Measurements from ENCODE around the gene APOC4.
"Not testable (repeated sequence)": the region's sequence is repeated elsewhere in the genome, so short reads cannot be mapped to it uniquely, and the experiment has no call there.

Gene APOC4

DNA sequence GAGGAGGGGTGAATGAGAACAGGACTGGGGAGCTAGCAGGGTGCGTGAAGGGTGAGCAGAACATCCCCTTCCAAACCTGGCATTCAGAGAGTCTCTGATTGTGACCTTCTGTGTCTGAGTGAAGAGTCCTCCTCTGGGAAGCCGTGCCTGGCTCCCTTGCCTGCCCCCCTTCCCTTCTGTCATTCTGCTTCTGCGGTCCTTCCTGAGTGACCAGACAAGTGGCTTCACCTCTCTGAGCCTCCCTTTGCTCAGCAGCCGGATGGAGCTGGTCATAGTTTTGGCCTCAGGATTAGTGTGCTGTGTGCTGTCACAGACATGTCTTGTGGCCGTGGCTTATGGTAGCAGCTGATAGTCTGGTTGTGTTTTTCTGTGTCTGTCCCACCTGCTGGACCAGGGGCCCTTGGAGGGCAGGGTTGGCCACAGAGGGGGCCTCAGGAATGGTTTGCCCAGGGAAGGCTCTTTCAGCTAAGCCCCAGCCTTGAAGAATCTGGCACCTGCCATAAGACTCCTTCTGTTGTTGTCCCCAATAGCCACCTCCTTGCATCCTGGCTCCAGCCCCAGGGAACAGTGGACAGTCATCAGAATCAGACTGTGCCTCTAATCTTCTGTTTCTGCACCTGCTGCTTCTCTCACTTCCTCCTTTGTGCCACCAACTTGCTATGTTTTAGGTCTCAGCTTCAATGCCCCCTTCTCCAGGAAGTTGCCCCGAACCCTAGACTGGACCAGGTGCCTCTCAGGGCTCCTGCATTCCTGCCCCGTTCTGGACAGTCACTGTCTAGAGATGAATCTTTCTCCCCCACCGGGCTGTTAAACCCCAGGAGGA lies 19.1 kb downstream of the APOC4 start:
- DNase-seq = no peak

DNA sequence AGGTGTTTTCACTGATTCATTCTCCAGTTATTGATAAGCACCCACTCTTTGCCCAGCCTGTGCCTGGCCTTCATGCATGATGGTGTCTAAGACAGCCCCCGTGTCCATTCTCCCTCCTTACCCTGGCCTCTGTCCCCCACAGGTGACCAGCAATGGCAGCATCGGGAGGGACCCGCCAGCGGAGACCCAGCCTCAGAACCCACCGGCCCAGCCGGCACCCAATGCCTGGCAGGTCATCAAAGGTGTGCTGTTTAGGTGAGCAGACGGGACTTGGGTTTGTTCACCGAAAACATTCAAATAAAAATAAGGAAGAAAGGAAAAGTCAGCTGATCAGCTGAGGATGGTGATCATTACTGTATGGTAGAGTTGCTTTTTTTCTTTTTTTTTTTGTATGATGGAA lies 19.8 kb downstream of the APOC4 start:
- no peak for DNase-seq

DNA sequence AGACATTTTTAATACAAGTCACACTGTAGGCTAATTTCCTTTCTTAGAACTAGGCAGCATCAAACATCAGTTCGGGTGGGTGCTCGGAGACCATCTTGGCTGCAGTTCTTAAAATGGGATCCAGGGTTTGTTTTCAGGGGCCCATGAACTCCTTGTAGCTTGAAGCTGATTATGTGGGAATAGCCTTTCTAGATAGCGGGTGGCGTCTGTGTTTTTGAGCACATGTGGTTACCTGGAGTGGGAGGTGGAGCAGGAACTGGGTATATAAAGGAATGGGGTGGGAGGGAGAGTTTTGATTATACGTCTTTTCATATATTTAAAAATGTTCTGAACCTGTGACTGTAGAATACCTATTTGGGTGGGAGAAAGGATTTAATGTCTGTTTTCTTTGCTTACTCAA lies 26.1 kb downstream of the APOC4 start:
- no peak for DNase-seq

DNA sequence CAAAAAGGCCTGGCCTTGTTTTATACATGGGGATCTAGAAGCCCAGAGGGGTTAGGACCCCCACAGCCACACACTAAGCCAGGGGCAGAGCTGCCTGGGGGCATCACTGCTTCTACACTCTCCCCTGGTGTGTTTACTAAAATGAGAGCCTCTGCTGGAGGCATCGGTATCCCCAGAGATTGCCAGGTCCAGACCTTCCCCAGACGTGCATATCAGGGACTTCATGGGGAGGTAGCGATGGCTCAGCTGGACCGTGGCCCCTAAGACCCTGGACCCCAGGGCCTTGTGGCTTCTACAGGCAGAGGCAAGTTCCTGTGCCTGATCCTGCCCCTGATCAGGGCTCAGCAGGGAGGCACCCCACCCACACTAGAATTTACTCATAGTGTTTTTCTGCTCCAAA lies 26.6 kb downstream of the APOC4 start:
- DNase-seq = no peak

DNA sequence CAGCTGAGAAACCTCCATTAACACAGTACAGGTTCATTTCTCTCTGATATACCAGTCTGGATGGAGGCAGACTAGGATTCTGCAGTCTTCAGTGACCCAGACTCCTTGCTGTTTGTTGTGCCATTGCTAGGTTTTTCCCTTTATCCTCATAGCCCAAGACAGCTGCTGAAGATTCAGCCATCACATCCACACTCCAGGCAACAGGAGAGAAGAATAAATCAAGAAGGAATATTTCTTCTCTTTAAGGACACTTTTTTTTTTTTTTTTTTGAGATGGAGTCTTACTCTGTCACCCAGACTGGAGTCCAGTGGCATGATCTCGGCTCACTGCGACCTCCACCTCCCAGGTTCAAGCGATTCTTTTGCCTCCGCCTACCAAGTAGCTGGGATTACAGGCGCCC lies 27.4 kb downstream of the APOC4 start:
- no peak for DNase-seq

DNA sequence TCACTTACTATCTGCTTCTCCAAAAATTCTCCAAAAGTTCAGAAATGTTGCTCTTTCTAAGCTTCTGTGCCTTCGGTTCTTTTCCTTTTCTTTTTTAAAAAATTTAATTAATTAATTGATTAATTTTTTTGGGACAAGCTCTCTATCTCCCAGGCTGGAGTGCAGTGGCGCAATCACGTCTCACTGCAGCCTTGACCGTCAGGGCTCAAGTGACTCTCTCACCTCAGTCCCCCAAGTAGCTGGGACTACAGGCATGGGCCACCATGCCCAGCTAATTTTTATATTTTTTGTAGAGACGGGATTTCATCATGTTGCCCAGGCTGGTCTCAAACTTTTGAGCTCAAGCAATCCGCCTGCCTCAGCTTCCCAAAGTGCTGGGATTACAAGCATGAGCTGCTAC lies 29.4 kb downstream of the APOC4 start:
- not testable (repeated sequence) for DNase-seq

DNA sequence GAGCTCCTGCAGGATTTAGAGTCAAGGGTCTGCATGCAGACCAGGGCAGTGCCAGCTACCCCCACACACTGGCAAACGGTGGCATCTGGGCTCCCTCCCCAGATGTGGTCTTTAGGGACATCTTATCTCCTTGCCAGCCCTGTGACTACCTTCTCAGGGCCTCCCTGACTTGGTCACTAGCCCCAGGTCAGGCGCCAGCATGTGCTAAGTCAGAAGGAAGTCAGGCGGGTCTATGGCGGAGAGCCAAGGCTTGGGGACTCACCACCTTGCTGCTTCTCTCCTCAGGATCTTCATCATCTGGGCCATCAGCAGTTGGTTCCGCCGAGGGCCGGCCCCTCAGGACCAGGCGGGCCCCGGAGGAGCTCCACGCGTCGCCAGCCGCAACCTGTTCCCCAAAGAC lies 30.8 kb downstream of the APOC4 start:
- no peak for DNase-seq

DNA sequence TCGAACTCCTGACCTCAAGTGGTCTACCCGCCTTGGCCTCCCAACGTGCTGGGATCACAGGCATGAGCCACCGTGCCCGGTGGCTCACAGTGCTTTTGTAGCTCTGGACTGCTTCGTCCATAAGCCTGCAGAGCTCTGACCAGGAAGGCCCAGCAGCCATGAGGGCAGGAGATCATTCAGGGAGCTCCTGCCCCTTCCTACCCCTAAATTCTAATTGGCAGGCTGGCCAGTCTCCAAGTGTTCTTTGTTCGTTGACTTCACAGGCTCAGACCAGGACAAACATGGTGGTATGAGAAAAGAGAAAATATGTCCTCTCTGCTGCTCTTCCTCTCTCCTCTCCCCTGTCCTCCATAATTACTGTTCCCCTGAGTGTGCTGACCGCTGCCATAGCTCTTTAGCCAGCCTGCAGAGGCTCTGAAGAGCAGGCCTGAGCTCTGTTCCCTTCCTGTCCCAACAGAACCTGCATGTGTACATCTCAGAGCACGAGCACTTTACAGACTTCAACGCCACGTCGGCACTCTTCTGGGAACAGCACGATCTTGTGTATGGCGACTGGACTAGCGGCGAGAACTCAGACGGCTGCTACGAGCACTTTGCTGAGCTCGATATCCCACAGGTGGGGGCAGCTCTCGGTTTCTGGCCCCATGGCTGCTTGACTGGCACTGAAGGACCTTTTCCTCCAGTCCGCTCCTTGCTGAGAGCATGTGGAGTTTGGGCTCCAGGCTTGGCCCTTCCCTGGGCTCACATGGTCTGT lies 32.1 kb downstream of the APOC4 start:
- no peak for DNase-seq

DNA sequence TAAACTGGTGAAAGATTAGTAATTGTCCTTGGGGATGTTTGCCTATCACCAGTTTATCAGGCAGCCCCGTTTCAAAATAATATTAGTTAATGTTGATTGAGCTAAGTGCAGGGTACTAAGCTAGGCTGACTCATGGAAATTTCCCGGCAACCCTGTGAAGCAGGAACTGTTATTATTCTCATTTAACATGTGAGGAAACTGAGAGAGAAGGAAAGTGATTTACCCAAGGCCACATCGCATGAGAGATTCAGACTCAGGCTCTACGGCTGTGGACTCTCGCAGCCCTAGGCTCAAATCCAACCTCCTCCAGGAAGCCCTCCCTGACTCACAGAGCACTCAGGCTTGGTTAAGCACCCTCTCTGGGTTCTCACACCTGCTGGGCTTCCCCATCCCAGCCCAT lies 32.8 kb downstream of the APOC4 start:
- DNase-seq = no peak

DNA sequence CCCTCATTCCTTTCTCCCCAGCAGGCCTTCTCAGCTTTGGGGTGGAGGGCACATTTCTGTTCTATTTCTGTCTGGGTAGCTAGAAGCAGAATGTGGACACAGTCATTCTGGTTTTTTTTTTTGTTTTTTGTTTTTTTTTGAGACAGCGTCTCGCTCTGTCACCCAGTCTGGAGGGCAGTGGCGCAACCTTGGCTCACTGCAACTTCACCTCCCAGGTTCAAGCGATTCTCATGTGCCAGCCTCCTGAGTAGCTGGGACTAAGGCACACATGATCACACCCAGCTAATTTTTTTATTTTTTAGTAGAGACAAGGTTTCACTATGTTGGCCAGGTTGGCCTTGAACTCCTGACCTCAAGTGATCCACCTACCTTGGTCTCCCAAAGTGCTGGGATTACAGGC lies 33.4 kb downstream of the APOC4 start:
- no peak for DNase-seq

DNA sequence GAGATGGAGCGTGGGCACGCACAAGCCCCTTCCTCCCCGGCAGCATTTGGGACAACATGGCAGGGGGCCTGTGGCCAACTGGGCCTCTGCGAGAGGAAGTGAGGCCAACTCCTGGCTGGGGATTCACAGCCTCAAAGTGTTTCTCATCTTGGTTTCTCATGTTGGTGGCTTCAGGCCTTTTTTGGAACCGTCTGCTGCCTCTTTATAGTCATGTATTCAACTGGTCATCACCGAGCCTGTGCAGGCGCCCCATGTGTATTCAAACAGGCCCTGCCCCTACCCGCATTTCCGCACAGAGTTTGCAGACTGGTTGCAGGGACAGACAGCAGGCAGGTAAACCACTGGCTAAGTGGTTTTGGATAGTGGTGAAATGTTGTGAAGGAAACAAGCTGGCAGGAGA lies 42.0 kb downstream of the APOC4 start:
- DNase-seq = no peak

DNA sequence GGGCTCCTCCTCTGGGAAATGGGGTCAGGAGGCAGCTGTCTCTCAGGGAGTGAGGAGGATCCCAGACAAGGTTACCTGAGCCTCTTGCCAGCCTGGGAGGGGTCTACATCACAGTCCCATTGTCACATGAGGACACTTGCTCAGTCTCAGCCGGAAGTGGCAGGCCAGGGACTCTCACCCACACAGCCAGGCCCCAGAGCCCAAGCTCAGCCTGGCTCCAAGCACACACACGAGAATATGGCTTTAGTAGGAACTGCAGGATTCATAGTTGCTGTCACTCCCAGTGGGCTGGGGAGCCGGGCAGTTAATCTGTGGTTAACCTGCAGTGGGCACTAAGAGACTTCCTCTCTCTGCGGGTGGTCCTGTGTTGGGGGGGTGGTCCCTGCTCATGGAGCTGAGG lies 43.4 kb downstream of the APOC4 start:
- no peak for DNase-seq

DNA sequence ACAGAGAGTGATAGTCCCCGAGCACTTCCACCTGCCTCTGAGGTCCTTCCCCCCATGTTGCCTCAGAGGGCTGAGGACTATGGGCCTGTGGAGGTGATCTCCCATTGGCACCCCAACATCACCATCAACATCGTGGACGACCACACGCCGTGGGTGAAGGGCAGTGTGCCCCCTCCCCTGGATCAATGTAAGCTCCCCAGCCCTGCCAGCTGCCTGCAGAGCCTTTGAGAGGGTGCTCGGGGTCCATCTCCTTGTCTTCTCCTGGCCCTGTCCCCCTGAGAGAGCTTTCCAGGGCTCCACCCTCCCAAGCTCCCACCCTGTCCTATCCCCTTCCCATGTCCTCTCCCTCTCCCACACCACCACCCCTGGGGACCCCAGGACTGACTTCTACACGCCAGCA lies 44.4 kb downstream of the APOC4 start:
- DNase-seq = no peak

DNA sequence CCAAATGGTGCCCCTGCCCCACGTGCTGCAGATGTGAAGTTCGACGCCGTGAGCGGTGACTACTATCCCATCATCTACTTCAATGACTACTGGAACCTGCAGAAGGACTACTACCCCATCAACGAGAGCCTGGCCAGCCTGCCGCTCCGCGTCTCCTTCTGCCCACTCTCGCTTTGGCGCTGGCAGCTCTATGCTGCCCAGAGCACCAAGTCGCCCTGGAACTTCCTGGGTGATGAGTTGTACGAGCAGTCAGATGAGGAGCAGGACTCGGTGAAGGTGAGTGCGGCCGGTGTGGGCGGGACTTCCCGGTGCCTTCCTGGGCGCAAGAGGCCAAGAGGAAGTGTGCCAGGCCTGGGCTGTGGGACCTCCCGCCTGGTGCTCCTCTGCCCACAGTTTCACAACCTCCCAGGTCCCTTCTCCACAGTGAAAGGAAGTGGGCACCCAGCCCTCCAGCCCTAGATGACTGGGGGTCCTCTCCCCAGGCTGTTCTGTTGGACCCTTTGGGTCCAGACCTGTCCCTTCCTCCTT lies 45.2 kb downstream of the APOC4 start:
- no peak for DNase-seq

DNA sequence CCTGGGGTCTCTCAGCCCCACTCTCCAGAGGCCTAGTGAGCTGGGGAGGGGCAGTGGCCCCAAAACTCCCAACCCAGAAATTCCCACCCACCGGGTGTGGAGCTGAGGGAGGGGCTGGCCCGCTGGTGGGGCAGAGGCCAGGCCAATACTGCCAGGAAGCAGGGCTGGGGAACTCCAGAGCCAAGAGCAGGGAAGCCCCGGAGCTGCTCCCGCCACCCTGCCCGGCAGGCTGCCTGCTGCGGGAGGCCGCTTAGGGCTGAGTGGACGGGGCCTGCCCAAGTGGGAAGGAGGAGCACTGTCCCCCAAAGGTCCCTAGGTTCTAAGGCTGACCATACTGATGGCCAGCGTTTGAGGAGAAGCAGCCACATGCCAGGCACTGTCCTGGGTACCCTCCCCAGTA lies 46.2 kb downstream of the APOC4 start:
- no peak for DNase-seq

DNA sequence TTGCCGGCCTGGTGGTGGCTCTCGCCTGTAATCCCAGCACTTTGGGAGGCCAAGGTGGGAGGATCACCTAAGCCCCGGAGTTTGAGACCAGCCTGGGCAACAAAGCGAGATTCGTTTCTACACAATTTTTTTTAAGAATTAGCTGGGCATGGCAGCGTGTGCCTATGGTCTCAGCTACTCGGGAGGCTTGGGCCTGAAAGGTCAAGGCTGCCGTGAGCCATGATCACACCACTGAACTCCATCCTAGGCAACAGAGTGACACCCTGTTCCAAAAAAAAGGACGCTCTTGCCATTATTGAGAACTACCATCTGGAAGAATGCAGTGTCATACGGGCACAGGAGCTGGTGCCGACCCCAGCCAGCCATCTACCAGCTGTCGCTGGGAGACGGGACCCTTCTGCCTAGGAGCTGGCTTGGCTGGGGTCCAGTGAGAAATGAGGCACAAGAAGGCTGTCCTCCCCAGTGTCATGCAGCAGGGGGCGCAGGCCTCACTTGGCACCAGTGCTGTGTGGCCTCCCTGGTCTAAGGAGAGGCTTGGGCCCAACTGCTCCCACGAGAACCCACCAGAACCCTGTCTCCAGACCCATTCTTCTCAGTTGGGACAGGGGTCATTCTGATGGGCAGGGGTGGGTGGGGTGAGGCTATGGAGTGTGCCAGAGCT lies 47.0 kb downstream of the APOC4 start:
- no peak for DNase-seq

DNA sequence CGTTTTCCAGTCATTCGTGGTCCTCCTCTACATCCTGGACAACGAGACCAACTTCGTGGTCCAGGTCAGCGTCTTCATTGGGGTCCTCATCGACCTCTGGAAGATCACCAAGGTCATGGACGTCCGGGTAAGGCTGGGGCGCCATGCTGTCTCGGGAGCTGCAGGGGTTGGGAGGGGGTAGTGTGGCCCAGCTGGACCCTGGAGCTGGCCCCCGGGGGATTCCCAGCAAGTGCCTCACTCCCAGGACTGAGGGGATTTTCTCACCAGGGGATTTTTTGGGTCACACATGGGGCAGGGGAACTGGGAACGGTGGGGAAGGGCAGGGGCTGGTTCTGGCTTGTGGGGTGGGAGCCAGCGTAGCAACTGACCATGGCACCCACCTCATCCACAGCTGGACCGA lies 48.4 kb downstream of the APOC4 start:
- DNase-seq = no peak

DNA sequence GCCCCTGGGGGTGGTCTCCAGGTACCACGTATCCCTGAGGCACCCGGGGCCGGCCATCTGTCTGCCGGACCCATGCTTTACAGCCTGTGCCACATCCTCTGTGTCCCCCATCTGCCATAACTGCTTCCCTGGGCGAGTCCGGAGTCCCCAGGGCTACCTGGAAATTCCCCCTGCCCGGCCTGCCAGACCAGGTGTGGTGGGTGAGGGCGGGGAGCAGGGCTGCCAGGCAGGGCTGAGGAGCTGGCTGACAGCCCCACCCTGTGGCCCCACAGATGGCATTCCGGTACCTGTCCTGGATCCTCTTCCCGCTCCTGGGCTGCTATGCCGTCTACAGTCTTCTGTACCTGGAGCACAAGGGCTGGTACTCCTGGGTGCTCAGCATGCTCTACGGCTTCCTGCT lies 48.9 kb downstream of the APOC4 start:
- DNase-seq = no peak

DNA sequence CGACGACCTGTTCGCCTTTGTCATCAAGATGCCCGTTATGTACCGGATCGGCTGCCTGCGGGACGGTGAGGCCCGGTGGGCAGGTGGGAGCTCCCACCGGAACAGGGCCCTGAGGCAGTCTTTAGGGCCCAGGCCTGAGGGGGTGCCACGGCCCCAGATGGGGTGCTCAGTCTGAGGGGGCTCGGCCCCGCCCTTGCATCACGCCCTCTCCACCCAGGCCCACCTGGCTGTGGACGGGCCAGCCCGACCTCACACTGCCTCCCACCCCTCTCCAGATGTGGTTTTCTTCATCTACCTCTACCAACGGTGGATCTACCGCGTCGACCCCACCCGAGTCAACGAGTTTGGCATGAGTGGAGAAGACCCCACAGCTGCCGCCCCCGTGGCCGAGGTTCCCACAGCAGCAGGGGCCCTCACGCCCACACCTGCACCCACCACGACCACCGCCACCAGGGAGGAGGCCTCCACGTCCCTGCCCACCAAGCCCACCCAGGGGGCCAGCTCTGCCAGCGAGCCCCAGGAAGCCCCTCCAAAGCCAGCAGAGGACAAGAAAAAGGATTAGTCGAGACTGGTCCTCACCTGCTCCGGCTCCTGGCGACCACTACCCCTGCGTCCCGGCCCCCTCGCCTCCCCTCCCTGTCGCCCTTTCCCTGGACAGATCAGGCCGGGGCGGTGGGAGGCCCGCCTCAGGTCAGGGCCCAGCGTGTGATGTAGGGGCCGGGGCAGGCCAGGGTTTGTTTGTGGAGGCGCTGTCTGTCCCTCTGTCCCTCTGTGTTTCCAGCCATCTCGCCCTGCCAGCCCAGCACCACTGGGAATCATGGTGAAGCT lies 50.5 kb downstream of the APOC4 start:
- no peak for DNase-seq

DNA sequence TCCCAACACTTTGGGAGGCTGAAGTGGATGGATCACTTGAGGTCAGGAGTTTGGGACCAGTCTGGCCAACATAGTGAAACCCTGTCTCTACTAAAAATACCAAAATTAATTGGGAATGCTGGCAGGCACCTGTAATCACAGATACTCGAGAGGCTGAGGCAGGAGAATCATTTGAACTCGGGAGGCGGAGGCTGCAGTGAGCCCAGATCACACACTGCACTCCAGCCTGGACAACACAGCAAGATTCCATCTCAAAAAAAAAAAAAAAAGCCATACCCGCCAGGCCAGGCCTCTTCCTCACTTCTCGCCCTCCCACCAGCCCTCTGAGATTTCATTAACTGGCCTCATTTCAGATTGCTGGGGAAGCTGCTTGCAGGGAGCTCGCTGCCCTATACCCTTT lies 51.5 kb downstream of the APOC4 start:
- no peak for DNase-seq

DNA sequence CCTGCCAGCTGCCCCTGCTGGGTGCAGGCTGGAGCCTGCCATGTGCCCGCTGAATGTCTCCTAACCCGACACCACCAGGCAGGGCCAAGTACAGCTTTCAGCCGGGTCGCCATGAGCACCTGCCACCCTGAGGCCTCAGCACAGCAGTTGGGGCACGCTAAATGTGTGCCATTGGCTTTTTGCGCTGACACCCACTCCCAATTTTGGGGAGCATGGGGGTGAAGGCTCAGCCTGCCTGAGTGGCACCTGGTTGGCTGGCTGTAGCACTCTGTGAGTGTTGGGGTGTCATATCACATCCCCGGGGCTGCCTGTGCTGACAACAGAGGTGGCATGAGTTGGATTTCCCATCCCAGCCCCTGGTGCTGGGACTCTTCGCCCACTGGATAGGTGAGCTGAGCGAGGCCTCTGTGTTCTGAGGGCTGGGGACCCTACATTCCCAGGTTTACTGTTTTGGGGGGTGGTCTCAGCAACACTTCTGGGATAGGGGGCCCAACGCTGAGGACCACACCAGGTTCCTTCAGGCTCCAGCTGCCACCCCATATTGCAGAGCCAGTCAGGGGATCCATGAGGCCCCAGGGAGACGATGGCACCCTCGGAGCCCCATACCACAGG lies 52.0 kb downstream of the APOC4 start:
- DNase-seq = no peak

All from GOT3 (cell line).